ENCODE measurements around the gene CYP26B1. TPM values are rescaled to one million over a fixed set of nuclear protein-coding genes. Genes with fewer than 3 reads are reported as not detected.

Gene CYP26B1, protein sequence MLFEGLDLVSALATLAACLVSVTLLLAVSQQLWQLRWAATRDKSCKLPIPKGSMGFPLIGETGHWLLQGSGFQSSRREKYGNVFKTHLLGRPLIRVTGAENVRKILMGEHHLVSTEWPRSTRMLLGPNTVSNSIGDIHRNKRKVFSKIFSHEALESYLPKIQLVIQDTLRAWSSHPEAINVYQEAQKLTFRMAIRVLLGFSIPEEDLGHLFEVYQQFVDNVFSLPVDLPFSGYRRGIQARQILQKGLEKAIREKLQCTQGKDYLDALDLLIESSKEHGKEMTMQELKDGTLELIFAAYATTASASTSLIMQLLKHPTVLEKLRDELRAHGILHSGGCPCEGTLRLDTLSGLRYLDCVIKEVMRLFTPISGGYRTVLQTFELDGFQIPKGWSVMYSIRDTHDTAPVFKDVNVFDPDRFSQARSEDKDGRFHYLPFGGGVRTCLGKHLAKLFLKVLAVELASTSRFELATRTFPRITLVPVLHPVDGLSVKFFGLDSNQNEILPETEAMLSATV
- 1 to 10 TPM in 4 of 6 experiments, under 1 TPM in 2; 0.81 to 4.0 (median 1.8) TPM for total RNA-seq
- long read RNA-seq = 0 reads

DNA sequence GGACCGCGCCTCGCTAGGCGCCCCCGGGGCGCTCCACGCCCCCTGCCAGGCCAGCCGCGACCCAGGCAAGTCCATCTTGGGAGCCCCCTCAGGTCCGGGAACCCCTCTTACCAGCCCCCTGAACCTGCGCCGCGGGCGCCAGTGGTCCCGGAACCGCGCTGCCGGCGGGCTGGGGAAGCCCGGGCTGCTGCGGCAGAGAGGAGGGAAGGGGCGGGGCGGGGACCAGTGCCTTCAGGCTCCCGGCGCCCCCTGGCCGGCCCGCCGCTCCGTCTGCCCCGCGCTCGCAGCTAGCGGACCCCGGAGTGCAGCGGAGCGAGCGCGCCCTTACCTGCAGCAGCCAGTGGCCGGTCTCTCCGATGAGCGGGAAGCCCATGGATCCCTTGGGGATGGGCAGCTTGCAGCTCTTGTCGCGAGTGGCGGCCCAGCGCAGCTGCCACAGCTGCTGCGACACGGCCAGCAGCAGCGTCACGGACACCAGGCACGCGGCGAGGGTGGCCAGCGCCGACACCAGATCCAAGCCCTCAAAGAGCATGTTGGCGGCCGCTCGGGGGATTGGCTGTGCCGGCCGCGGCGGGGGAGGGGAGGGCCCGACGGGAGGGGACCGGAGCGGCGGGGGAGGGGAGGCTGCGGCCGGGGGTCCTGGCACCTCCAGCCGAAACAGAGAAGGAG is at the start of gene CYP26B1:
Gene CYP26B1, minus strand, starts transcription at position 560 of the 669 bp plus-strand sequence. Its CDS starts 28 bp downstream, at position 532.
- Histone ChIP-seq H3K27me3 (peaks cover 0 to 48% of the 10 kb centered on the region in 2 donors), H3K27ac (no peak within 1 kb of the TSS), H3K36me3 (no peaks in the 10 kb centered on the region), H3K4me1 (peaks cover 0 to 59% (median 8%) of the 10 kb centered on the region in 4 donors), H3K9me3 (no peaks in the 10 kb centered on the region), H3K4me3 (peak within 1 kb of the TSS; percentile 33 to 42 (median 36))
- DNase-seq (peak in 2 of 3 donors; percentile 42 to 48), ATAC-seq (peak in 1 of 4 donors; percentile 2)
- intact Hi-C loops (cut with DNase I) = loop anchor here in 1 of 2 donors (5.0 to 10.0 kb wide), 2 partner anchors 220 to 333 kb away; no protein-coding TSS in a partner anchor
- TF ChIP-seq, protein P1, sequence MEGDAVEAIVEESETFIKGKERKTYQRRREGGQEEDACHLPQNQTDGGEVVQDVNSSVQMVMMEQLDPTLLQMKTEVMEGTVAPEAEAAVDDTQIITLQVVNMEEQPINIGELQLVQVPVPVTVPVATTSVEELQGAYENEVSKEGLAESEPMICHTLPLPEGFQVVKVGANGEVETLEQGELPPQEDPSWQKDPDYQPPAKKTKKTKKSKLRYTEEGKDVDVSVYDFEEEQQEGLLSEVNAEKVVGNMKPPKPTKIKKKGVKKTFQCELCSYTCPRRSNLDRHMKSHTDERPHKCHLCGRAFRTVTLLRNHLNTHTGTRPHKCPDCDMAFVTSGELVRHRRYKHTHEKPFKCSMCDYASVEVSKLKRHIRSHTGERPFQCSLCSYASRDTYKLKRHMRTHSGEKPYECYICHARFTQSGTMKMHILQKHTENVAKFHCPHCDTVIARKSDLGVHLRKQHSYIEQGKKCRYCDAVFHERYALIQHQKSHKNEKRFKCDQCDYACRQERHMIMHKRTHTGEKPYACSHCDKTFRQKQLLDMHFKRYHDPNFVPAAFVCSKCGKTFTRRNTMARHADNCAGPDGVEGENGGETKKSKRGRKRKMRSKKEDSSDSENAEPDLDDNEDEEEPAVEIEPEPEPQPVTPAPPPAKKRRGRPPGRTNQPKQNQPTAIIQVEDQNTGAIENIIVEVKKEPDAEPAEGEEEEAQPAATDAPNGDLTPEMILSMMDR (IDR thresholded peaks at IDR 0.05) = no peak
- no peak for TF ChIP-seq POLR2A (IDR thresholded peaks at IDR 0.05)
- 8% methylated on average over 27 of the region's 69 CpGs for WGBS (ENCODE audit: insufficient coverage, low coverage, low lambda C conversion rate, missing lambda C conversion rate)

DNA sequence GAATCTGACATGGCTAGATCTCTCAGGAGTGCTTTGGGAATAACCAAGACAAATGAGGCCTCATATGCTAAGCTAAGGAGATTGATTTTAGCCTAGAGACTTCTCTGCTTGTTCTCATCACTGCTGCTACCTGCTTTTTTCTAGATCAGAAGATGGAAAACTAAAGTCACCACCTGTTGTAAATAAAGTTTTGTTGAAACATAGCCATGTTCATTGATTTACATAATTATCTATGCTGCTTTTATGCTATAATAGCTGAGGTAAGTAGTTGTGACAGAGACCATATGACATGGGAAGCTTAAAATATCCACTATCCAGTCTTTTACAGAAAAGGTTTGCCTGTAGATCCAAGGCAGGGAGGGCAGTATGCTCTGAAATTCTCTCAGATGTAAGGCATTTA is 46.1 kb upstream of the CYP26B1 start:
- no peak for TF ChIP-seq POLR2A (IDR thresholded peaks at IDR 0.05)
- TF ChIP-seq, protein P1 (IDR thresholded peaks at IDR 0.05) = no peak
- H3K27me3 ChIP-seq = no peaks in the 10 kb centered on the region
- H3K4me3 ChIP-seq = no peak overlapping the region
- no peak overlapping the region for H3K27ac ChIP-seq
- H3K4me1 ChIP-seq = no peaks in the 10 kb centered on the region
- no peak for DNase-seq
- intact Hi-C loops (cut with DNase I) = no loop called here
- H3K9me3 ChIP-seq = no peaks in the 10 kb centered on the region
- ATAC-seq = no peak
- H3K36me3 ChIP-seq = no peaks in the 10 kb centered on the region

DNA sequence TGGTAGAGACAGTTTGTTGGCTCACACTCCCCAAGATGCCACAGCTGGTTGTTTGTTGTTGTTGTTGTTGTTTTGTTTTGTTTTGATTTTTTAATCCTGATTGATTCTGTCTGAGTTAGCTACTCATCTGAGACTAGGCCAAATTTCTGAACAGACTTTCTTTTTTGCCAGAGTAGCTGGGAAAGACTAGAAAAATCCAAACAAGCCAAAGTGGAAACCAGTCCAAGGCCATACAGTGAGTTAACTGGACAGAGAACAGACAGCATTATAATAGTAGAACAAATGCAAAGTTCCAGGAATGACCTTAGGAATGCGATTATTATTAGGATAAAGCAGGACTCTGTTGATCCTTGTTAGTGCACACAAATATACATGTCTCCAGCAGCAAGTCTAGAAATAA is 43.8 kb upstream of the CYP26B1 start:
- Histone ChIP-seq H3K4me1 (no peaks in the 10 kb centered on the region), H3K27ac (no peak overlapping the region), H3K36me3 (no peaks in the 10 kb centered on the region), H3K27me3 (no peaks in the 10 kb centered on the region), H3K9me3 (no peaks in the 10 kb centered on the region), H3K4me3 (no peak overlapping the region)
- intact Hi-C loops (cut with DNase I) = no loop called here
- 89% methylated on average over 1 of the region's 1 CpG for WGBS (ENCODE audit: insufficient coverage, low coverage, low lambda C conversion rate, missing lambda C conversion rate)
- ATAC-seq (no peak), DNase-seq (no peak)
- TF ChIP-seq, protein P1 (IDR thresholded peaks at IDR 0.05) = no peak

DNA sequence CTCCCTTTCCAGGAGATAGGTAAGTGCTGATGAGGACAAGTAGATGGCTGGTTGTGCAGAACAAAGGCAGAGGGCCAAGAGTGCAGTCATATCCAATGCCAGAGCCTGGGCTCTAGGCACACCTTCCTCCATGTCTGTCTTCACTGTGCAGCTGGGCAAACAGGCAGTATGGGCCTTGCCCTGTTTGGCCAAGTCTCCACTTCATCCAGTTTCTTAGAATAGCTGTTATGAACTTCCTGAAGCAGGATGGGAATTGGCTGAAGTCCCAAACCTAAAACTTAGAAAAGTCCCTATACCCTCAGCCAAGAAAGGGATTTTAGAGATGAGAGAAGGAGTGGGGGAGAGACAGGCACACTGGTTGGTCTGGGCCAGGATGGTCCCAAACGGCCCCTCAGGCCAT is 37.5 kb upstream of the CYP26B1 start:
- Histone ChIP-seq H3K27me3 (no peaks in the 10 kb centered on the region), H3K27ac (no peak overlapping the region), H3K9me3 (no peaks in the 10 kb centered on the region), H3K36me3 (no peaks in the 10 kb centered on the region), H3K4me3 (no peak overlapping the region), H3K4me1 (no peaks in the 10 kb centered on the region)
- WGBS (ENCODE audit: insufficient coverage, low coverage, low lambda C conversion rate, missing lambda C conversion rate) = 75% methylated on average over 1 of the region's 1 CpG
- DNase-seq (no peak), ATAC-seq (no peak)
- intact Hi-C loops (cut with DNase I) = no loop called here
- TF ChIP-seq, protein P1 (IDR thresholded peaks at IDR 0.05) = no peak
- TF ChIP-seq POLR2A (IDR thresholded peaks at IDR 0.05) = no peak
